ENCODE results near the gene GNG12. TPM values are rescaled to one million over a fixed set of nuclear protein-coding genes. Genes with fewer than 3 reads are reported as not detected.

Gene GNG12
- total RNA-seq, 1 donor from 2014 or later: 21.2 TPM

DNA sequence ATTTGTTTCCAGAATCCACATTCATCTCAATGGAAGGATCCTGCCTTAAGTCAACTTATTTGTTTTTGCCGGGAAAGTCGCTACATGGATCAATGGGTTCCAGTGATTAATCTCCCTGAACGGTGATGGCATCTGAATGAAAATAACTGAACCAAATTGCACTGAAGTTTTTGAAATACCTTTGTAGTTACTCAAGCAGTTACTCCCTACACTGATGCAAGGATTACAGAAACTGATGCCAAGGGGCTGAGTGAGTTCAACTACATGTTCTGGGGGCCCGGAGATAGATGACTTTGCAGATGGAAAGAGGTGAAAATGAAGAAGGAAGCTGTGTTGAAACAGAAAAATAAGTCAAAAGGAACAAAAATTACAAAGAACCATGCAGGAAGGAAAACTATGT lies 145.6 kb downstream of the GNG12 start:
- FAIRE-seq (no peak), DNase-seq (ENCODE audit: low spot score in 2 of 2) (no peak)

DNA sequence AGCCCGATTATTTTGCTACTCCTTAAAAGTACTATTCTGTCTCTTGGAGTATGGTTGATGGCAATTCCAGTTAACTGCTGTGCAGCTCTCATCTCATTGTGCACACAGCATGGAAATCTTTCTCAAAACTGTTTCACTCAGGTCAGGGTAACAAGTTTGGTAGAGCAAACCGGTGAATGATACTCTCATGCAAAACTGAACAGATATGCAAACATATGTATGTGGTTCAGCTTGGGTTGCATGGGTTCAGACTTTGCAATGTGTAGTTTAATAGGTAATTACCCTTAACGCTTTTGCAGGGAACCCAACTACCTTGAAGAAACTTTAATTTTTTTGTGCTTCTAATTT lies 146.1 kb downstream of the GNG12 start:
- no peak for FAIRE-seq

DNA sequence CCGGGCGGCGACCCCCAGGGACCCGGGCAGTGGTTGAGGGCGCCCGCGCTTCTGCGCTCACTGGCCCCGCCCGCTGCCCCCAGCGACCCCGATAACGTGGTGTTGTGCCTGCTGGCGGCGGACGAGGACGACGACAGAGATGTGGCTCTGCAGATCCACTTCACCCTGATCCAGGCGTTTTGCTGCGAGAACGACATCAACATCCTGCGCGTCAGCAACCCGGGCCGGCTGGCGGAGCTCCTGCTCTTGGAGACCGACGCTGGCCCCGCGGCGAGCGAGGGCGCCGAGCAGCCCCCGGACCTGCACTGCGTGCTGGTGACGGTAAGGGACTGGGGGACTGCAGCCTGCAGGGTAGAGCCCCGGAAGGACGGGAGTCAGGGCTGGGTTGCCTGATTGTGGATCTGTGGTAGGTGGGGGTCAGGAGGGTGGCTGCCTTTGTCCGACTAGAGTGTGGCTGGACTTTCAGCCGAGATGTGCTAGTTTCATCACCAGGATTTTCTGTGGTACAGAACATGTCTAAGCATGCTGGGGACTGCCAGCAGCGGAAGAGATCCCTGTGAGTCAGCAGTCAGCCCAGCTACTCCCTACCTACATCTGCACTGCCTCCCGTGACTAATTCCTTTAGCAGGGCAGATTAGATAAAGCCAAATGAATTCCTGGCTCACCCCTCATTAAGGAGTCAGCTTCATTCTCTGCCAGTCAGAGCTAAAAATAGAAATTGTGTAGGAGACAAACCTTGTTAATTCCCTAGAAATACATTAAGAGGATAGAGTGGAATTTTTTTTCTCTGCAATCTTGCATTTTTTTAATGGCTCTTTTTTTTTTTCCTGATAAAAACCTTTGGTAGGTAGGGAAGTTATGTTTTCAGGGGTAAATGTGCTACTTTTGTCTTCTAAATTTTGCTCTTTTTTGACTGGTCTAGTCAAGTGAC lies 146.7 kb downstream of the GNG12 start:
- no peak for FAIRE-seq

More for the DNA sequence above, 146.1 kb downstream of the GNG12 start:
- no peak for DNase-seq (ENCODE audit: low spot score in 2 of 2)

DNA sequence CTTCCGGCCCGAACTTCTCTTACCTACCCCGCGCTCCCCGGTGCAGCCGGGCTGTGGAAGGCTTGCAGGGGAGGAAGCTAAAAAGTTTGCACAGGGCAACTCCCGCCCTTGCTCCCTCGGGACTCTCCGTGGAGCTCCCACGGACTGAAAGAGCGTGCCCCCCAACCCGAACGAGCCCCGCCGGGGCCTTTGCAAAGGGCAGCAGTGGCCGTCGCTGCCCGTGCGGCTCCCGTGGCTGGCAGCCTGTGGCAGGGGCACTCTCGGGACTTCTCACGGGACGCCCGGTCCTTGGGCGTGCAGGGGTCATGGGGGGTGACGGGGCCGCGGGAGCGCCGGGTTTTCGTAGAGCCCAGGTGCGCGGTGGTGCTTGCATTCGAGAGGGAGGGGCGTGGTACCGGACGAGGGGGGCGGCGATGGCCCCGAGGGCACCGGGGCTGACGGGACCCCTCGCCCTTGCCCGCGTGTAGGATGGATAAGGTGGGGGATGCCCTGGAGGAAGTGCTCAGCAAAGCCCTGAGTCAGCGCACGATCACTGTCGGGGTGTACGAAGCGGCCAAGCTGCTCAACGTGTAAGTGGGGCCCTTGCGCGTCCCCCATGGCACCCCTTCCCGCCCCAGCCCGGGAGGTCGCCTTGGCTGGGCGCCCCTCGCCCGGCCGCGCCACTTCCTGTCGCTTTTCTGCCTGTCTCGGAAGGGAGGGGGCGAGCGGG lies 147.6 kb downstream of the GNG12 start:
- peak; percentile 17 to 42 for DNase-seq (ENCODE audit: low spot score in 2 of 2)
- no peak for FAIRE-seq

More for the DNA sequence above, 146.7 kb downstream of the GNG12 start:
- peak; percentile 36 to 65 for DNase-seq (ENCODE audit: low spot score in 2 of 2)

DNA sequence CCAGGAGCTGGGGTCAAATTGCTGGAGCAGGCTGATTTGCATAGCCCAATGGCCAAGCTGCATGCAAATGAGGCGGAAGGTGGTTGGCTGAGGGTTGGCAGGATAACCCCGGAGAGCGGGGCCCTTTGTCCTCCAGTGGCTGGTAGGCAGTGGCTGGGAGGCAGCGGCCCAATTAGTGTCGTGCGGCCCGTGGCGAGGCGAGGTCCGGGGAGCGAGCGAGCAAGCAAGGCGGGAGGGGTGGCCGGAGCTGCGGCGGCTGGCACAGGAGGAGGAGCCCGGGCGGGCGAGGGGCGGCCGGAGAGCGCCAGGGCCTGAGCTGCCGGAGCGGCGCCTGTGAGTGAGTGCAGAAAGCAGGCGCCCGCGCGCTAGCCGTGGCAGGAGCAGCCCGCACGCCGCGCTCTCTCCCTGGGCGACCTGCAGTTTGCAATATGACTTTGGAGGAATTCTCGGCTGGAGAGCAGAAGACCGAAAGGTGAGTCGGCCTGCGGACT lies 148.2 kb downstream of the GNG12 start, which contains the start of gene GADD45A:
Gene GADD45A (plus strand): TSS at position 135 of the 491 bp plus-strand sequence. CDS start 294 bp downstream, at position 429.
- DNase-seq (ENCODE audit: low spot score in 2 of 2): peak; percentile 92
- FAIRE-seq: no peak

DNA sequence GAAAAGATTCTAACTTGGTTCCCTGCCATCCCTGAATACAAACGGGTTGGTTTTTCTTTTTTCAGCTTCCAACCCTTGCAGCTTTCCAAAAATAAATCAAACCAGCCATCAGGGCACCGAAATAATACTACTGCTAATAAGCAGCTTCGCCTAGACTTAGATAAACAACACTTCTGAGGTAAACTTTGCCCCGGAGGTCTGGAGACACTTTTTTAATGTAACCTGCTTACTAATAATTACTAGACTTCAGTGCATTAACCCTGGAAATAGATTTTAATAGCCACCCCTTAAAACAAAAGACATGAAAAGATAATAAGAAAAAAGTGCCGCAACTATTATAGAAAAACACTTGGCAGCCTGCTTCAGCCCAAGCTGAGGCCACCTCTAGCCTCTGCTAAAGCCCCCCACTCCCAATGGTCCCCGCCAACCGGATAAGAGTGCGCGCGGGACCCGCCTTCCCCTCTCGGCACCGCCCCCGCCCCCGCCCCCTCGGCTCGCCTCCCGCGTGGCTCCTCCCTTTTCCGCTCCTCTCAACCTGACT lies 148.7 kb downstream of the GNG12 start:
- no peak for FAIRE-seq
- no peak for DNase-seq (ENCODE audit: low spot score in 2 of 2)

DNA sequence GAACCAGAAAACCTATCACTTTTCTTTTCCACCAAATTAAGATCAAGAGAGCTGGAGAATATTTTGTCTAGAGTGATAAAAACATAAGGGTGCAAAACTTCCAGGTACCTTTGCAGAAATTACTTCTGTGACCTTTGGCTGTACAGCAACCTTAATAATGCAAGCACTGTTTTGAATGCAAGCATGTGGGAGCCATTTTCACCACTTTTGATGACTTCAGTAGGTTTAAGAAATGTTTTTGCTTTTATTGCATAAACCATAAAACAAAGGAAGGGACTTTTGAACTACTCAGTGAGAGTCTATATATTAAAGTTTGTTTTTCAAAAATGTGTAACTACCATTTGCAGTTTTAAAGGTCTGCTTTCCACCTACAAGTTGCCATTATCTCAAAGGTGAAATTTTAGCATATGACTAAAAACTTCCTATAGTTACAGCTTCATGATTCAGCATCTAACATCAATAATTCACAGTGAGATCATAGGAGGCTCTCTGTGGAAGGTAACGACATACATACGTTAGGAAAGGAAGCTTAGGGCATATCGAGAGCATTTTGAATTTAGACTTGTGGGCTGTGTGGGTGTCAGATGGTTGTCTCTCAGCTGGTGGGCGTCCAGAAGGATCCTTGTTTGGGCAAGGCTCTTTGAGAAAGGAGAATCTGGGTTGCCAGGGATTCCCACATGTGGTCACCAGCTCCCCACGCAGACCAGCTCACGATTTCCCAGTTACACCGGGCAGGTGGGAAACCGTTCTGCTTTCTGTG lies 149.3 kb downstream of the GNG12 start:
- no peak for FAIRE-seq
- peak in 1 of 2 donors; percentile 10 for DNase-seq (ENCODE audit: low spot score in 2 of 2)

DNA sequence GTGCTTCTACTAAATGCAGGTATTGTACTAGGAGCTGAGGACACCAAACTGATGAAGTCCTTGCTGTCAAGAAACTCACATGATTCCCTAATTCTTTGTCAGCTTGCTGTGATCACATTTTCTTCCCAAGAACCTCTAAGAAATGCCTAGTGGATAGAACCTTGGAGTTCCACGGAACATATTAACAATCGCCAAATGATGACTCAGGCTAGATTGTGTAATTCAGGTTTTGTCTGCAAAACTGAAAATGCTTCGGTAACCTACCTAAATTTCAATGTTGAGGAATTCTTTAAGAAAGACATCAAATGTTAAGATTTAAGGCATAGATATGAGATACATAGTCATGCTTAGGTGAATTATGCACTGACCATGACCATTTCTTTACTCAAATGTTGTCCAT lies 150.0 kb downstream of the GNG12 start:
- DNase-seq (ENCODE audit: low spot score in 2 of 2) (no peak), FAIRE-seq (no peak)

DNA sequence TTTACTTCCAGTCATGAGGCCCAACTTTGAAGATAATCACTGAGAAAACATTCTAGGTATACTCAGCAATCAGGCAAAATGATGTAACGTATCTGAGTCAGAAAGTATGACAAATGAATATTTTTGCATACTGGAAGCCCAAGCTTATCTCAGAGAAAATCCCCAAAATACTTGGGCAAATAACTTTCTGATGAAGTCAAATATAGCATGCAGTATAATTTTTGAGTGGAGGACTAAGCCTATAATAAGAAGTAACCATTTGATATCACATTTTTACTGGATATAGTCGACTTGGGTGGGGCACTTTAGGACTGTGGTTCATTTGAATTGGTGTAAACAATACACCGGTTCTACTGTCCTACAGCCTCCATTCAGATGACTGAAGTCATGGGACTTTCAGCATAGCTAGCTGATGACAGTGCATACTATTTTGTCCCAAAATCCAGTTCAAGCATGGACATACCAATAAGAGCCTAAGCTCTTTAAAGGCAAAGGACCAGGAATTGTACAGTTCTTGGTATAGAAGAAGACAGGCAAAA lies 150.5 kb downstream of the GNG12 start:
- FAIRE-seq: no peak

DNA sequence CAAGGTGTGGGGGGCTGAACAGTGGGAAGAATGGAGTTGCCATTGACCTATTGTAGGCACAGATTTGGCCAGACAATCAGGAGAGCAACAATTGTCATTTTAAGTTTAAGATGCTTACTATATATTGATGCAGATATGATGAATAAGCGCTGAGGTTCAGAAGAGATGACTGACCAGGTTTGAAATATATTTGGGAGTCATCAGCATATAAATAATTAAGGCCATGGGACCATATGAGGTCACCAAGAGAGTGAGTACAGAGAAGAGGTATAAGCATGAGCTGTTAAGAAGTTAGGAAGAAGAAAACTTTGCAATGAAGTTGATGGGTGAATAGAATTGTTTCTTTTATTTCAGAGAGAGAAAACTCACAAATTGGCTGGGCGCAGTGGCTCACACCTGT lies 152.8 kb downstream of the GNG12 start:
- DNase-seq (ENCODE audit: low spot score in 2 of 2) (no peak), FAIRE-seq (no peak)

More for the DNA sequence above, 150.5 kb downstream of the GNG12 start:
- no peak for DNase-seq (ENCODE audit: low spot score in 2 of 2)

DNA sequence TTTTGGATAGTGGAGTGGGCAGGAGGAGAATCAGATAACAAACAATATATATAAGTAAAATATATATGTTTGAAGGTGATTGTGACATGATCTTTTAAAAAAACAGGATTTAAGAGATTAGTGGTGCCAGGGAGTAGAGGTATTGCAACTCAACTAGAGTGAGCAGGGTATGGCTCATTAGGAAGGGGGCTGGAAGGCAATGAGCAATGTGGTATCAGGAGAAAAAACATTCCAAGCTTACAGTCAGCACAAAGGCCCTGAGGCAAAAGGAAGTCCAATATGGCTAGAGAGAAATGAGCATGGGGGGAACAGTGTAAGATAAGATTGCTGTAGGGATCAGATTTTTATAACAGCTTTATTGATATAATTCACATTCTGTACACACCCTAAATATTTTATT lies 153.6 kb downstream of the GNG12 start:
- FAIRE-seq: no peak
- DNase-seq (ENCODE audit: low spot score in 2 of 2): no peak

DNA sequence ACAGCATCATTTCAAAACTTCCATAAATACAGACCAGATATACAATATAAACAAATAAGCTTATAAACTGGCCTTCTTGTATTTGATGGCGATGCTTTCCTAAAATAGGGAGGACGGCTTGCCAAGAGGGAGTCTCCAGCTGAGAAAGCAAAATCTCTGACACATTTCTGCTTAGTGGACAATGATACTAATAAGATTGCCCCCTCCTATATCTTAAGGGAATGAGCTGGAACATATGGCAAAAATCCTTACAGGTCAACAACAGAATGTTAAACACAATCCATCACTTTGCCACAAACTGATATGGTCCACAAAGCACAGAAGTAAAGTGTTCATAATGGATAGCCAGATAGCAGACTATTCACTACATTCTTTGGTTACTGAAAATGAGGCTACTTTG lies 155.3 kb downstream of the GNG12 start:
- DNase-seq (ENCODE audit: low spot score in 2 of 2) (no peak), FAIRE-seq (no peak)

DNA sequence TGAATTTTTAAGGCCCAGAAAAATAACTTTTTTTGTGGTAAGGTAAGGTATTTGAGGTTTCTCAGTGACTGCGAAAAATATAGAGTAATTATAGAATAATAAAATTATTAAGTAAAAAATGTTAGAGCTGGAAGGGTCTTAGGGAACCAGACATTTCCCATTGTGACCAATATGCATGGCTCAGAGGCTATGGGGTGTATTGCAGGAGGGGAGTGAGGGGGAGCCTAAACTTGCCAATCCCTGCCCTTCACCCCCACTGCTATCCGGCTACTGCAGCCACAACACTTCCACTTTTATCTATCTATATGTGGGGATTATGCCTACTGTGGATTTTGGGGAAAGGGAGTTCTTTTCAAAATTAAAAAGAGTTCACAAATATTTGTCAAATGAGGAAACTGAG lies 155.9 kb downstream of the GNG12 start:
- no peak for FAIRE-seq

DNA sequence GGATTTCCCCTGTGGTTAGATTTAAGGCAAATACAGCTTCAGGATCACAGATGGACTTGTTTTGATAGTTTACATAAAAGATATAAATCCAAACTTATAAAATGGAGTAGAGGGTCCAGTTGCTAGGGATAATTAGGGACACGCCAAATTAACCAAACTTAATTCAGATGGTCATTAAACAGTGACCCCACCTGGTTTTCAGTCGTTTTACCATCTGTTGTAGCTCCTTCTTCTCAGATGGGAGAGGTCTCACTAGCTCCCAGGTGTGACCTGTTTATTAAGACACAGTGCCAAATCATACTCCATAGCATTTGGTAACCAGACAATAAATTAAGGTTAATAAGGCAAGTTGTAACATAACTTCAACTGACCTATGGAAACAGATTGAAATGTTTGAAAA lies 156.3 kb downstream of the GNG12 start:
- no peak for DNase-seq (ENCODE audit: low spot score in 2 of 2)
- FAIRE-seq: no peak

More for the DNA sequence above, 155.9 kb downstream of the GNG12 start:
- no peak for DNase-seq (ENCODE audit: low spot score in 2 of 2)

DNA sequence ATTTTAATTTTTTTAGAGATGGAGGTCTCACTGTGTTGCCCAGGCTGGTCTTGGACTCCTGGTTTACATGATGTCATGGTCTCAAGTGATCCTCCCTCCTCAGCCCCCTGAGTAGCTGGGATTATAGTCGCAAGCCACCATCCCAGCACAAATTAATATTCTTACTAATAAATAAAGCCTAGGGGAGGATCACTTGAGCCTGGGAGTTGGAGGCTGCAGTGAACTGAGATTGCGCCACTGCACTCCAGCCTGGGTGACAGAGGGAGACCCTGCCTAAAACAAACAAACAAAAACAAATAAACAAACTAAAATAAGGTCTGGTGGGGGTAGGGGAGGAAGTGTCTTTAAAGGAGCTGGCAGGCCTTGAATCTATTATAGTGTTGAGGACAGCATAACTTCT lies 157.0 kb downstream of the GNG12 start:
- DNase-seq (ENCODE audit: low spot score in 2 of 2): no peak
- FAIRE-seq: no peak

DNA sequence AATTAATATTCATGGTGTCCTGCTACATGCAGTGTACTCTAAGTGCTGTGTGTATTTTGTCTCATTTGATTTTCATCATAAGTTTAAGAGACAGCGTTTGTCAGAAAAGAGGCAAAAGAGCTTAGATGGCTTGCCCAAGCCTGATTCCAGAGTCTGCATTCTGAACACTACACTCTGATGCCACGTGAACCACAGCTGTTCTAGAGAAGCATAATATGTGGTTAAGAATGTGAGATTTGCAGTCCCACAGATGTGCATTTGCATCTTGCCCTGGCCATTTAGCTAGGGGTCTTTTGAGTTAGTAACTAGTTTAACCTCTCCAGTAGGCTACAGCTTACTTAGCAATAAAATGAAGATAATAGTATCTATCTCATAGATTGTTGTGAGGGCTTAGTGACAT lies 157.5 kb downstream of the GNG12 start:
- DNase-seq (ENCODE audit: low spot score in 2 of 2) (no peak), FAIRE-seq (no peak)

DNA sequence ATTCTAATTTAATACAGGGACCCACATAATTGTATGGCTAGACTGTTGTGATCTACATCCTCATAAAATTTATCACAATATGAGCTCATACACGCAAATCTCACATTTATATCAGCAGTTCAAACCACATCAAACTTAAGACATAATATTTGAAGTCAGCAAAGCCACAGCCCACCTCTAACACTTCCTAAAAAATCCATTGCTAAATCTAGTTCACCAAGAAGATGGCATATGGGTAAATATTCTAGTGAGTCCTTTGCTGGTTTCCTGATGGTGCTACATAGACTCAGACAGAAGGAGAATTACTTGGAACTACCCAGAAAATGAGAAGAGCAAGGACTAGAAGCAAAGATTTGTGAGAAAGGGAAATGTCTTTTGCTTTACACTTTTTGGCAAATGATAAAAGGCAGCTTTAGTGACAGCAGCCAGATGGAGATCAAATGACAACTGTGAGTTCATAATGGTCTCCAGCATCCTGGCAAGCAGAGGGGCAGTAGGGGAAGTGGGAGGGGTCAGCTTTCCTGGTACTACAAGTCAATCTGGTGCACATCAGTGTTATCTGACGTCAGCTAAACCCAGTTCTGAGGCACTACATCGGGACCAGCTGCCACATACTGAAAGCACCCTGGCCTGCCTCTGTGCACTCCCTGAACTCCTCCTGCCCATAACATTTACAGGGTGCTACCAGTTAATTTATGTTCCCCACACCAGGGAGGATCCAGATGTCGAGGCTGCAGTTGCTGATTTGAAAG lies 158.8 kb downstream of the GNG12 start:
- DNase-seq (ENCODE audit: low spot score in 2 of 2) (no peak), FAIRE-seq (no peak)

DNA sequence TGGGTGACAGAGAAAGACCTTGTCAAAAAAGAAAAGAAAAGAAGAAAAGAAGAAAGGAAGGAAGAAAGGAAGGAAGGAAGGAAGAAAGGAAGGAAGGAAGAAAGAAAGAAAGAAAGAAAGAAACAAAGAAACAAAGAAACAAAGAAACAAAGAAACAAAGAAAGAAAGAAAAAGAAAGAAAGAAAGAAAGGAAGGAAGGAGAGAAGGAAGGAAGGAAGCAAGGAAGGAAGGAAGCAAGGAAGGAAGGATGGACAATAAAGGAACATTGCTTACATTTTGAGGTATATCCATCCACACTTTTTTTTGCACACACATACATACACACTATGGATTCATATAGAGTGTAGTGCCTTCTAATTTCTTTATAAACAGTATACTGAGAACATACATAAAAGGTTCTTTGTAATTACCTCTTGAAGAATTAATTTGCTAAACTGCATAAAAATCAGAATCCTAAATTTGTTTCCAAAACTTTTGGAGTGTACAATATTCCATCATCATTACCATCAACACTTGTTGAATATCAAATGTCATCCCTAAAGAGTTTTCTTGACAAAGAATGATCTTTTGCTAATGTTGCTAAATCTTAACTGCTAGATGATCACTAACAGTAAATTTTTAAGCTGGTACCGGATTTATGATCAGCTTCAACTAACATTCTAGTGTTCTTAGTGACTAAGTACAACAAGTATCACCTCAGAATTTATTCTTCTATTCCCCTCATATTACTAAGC lies 159.6 kb downstream of the GNG12 start:
- DNase-seq (ENCODE audit: low spot score in 2 of 2): no peak
- no peak for FAIRE-seq

Measured in frontal cortex (tissue), 4 donors.